ENCODE results near the gene ZSWIM5.

GRCh38 chr1:45134461-45134873 lies 71.9 kb downstream of the ZSWIM5 start:
- TF ChIP-seq CTCF (IDR thresholded peaks at IDR 0.05), result no peak
- no peak for TF ChIP-seq POLR2A (IDR thresholded peaks at IDR 0.05)
